Omental fat pad (tissue), 4 donors: ENCODE results near the gene SH3TC2. TPM values are rescaled to one million over a fixed set of nuclear protein-coding genes. Genes with fewer than 3 reads are reported as not detected.

ENCODE experiments used
- ATAC-seq: fragments of 150-250 bp; one replicate; pipeline ENCODE4 v1.9.1; 2016; ENCODE audit warnings: mild to moderate bottlenecking, moderate library complexity; ENCODE audit not compliant: low FRiP score
- DNase-seq: peaks from one replicate; pipeline ENCODE4 v3.0.0-alpha.2; 2019; ENCODE audit warnings: low spot score
- CTCF ChIP-seq, 3 donors: fragments of 450-650 bp; IDR thresholded peaks; one replicate each; pipeline ENCODE4 v1.5.1; 2016 to 2017; ENCODE audit warnings: antibody characterized with exemption in 3 of 3, mild to moderate bottlenecking in 3 of 3, moderate library complexity in 2 of 3
- total RNA-seq, 4 donors: library from RNA; depleted of rRNA; stranded (reverse); fragments of >200 nt; gene quantifications; one replicate each; pipeline ENCODE4 v1.1.0, GENCODE V29; 2016

SH3TC2 gene
- total RNA-seq, 4 donors from 2014 or later, result 0.69 to 8.4 (median 2.1) TPM

GRCh38 chr5:149013796-149014195 lies 49.1 kb downstream of the SH3TC2 start:
- DNase-seq, result no peak
- no peak for ATAC-seq
- no peak for TF ChIP-seq CTCF (IDR thresholded peaks at IDR 0.05)

- TF ChIP-seq CTCF (IDR thresholded peaks at IDR 0.05), result no peak
- DNase-seq (no peak), ATAC-seq (no peak)
Measured at GRCh38 chr5:149012350-149012749, 50.5 kb downstream of the SH3TC2 start.

- TF ChIP-seq CTCF (IDR thresholded peaks at IDR 0.05), result no peak
- no peak for ATAC-seq
- DNase-seq, result no peak
Measured at GRCh38 chr5:149011728-149012127, 51.1 kb downstream of the SH3TC2 start.

GRCh38 chr5:149011084-149011483 lies 51.8 kb downstream of the SH3TC2 start:
- no peak for TF ChIP-seq CTCF (IDR thresholded peaks at IDR 0.05)
- DNase-seq (no peak), ATAC-seq (no peak)

- DNase-seq (no peak), ATAC-seq (no peak)
- no peak for TF ChIP-seq CTCF (IDR thresholded peaks at IDR 0.05)
Measured at GRCh38 chr5:149007174-149007573, 55.7 kb downstream of the SH3TC2 start.

- ATAC-seq (no peak), DNase-seq (no peak)
- no peak for TF ChIP-seq CTCF (IDR thresholded peaks at IDR 0.05)
Measured at GRCh38 chr5:149006426-149006825, 56.4 kb downstream of the SH3TC2 start.

GRCh38 chr5:149005077-149005892 lies 57.6 kb downstream of the SH3TC2 start:
- DNase-seq (no peak), ATAC-seq (no peak)
- no peak for TF ChIP-seq CTCF (IDR thresholded peaks at IDR 0.05)
